Stimulated activated naive CD4-positive, alpha-beta T cell (primary cell): Measurements from ENCODE around the gene RING1.

Experiments
- DNase-seq, 6 experiments: peaks; one replicate each; lab custom pipeline; 2025; lab: John Stamatoyannopoulos, UW

RING1 gene

DNA sequence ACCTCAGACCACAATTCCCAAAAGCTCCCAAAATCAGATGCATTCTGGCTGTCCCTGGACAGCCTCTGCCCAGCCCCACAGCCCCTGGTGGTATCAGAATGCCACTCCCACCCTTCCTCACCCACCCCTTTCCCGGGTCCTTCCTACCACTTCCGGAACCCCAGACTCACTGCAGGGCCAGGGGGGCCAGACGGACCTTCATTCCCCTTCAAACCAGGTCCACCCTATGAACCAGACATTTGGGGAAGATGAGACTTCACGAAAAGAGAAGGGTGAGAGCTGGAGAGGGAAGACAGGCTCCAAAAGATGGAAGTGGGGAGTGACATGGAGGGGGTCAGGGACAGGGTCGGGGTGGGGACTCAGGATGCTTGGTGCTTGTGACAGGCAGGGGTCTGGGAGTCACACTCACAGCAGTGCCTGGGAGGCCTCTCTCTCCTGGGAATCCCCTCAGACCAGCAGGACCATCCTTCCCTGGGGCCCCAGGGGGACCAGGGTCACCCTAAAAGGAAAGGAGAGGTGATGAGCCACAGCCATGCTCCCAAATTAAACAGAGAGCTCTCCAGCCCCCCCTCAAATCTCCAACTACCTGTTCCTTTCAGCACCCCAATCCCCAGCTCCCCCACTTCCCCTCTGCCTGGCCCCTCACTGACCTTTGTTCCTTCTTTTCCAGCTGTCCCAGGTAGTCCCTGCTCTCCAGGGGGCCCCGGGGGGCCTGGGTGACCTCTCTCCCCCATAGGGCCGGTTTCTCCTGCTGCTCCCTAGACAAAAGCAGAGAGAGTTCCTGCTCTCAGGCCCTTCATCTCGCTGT is 36.2 kb upstream of the RING1 start:
- no peak for DNase-seq

DNA sequence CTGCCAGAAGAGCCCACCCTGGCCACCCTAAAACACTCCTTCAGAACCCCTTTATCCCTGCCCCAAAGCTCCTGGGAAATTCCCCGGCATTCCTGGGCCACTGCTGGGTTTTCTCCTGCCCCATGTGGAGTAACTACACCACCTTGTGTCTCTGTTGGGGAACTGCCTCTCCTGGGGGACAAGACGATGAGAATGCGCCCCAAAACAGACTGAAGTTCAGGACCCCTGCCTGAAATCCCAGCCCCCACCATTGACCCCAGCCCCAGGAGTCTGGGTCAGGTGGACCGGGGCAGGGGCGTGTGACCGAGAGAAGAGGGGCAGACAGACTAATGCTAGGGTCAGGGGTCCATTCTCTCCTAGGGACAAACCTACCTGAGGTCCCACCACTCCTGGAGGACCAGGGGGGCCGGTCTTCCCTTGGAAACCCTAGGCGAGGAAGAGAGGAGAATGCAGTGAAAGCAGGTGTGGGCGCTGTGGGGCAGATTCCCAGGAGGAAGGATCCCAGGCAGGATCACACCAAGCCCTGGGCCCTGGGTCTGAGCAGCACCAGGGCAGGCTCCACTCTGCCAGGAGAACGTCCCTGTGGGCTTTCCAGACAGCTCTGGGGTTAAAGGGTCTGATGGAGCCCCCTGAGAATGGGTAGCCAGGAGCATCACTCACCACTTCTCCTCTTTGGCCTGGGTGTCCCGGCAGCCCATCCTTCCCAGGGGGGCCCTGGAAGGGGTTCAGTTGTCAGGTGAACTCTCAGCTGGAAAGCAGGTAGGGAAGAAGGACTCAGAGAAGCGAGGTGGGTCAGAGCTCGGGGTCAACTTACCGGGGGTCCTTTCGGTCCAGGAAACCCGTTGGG is 35.4 kb upstream of the RING1 start:
- no peak for DNase-seq

DNA sequence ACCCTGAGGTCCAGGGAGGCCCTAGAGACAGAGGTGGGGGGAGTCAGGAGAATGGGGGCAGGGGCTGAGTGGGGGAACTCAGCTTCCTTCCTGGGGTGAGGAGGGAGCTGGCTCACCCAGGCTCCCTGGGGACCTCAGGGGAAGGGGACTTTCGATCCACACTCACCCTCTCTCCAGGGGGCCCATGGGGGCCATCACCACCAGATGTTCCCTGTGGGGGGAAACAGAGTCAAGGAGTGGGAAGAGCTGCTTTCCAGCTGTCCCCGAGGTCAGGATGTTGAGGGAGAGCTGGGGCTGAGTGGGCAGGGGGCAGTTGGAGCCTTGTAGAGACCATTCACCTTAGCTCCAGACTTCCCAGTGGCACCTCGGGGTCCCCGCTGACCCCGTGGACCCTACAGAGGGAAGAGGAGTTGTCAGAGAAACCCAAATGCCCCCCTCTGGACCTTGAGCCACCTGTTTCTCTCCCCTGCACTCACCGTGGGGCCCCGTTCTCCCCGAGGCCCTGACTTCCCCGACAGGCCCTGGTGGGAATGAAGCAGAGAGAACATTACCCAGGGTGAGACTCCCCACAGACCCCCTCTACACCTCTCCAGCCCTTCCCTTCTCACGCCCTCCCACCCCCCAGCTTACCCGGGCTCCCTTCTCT is 34.6 kb upstream of the RING1 start:
- no peak for DNase-seq

DNA sequence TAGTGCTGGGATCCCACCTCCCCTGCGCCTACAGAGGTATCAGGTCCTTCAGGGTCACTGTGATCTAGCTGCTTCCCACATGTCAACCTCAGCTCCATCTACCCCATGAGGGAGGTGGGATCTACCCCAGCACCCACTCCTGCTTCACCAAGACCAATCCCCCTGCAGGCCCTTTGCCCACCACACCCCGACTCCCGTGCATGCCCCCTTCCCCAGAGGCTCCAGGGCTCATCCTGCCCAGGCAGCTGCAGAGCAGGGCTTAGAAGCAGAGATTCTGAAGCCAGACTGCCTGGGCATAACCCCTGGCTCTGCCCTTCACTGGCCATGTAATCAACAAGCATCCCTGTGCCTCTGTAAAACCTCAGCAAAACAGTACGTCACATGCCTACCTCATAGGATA is 33.5 kb upstream of the RING1 start:
- DNase-seq: no peak

DNA sequence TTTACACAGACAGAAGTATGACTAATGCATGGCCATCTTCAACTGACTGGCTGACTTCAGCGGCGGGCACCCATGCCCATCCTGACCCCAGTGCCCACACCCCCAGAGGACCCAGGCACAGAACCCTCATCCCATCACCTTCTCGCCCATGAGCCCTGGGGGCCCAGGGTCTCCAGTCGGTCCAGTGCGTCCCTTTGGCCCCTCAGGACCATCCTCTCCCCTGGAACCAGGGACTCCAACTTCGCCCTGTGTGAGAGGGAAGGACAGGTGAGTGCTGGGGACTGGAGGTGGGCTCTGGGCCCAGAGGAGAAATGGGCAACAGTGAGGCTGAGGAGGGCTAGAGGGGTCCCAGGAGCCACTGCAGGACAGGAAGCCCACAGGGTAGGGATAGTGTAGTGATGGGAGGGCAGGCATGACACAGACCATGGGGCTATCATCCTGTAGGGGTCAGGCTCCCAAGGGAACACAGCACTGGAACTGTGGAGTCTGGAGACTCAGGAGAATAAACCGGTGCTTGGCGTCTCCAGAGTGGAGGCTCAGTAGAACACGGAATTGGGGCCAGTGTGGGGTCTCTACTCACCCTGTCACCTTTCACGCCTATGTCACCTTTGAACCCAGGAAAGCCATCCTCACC is 32.7 kb upstream of the RING1 start:
- DNase-seq: no peak

DNA sequence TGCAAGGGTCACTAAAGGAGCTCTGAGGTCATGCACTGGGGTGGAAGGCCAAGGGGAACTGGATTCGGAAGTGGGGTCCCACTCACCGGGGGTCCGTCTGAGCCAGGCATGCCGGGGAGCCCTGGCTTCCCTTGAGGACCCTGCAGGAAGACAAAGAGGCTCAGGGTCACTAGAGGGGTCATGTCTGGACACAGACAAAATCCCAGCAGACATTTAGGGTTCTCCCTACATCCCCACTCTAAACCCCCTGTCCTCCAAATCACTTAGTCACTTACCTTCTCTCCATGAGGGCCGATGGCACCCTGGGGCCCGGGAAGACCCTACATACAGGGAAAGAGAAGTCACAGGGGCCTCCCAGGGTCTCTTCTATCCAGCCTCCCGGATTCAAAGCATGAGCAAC is 31.4 kb upstream of the RING1 start:
- DNase-seq: no peak

DNA sequence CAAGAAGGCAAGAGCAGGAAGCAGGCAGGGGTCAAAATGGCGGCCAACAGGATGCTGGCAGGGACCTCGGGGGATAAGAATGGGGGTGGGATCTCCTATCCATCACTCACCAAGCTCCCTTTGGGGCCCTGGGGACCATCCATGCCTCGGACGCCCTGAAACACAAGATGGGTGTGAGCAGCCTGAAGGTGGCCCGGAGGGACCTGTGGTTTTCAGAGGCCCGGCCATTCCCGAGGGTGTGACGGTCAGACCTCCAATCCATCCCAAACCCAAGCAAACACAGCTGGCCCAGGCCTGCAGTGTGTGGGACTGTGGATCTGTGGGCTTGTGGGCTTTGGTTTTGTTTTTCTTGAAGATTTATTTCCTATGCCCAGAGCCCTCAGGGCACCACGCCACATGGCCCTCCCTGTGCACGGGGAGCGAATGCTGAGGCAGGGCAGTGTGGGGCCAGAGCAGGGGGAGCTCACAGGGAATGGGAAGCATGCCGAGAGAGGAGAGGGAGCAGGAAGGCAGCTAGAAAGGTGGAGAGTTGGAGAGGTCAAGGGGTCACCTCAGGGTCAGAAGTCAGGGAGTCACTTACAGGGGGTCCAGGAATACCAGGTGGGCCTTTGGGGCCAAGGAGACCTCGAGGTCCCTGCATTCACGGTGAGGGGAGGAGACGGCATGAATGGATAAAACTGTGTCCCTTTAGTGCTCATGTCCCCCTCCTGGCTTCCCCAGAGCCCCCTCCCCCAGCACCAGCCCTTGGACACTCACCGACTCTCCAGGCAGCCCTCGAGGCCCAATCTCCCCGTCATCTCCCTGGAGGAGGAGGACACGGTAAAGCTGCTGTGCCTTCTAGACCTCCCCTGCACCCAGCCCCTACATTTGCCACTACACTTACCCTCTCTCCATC is 30.5 kb upstream of the RING1 start:
- DNase-seq: no peak

DNA sequence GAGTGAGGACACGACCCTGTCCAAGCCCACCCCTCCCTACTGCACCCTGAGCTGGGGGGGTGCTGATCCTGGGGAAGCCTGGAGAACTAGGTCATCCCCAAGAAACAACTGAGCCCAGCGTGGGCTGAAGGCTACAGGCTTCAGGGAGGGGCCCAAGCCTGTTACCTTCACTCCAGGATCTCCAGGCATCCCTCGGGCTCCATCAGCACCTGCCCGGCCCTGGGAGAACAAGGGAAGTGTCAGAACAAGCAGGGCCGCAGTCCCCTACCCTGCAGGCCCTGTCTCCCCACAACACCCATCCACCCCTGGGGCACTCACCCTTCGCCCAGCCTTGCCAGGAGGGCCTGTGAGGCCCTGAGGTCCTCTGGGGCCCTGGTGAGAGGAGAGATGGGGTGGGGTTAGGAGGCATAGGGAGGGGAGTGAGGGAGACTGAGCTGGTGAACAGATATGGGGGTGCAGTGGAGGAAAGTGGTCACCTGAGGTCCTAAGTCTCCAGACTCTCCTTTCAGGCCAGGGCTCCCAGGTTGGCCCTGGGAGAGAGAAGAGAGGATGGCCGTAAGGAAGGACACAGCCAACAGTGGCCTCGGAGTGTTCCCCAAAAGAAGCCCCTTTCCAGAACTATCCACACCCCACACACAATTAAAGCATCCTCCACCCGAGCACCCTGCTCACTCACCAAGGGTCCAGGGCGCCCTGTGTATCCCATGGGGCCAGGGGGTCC is 29.4 kb upstream of the RING1 start:
- DNase-seq: no peak

DNA sequence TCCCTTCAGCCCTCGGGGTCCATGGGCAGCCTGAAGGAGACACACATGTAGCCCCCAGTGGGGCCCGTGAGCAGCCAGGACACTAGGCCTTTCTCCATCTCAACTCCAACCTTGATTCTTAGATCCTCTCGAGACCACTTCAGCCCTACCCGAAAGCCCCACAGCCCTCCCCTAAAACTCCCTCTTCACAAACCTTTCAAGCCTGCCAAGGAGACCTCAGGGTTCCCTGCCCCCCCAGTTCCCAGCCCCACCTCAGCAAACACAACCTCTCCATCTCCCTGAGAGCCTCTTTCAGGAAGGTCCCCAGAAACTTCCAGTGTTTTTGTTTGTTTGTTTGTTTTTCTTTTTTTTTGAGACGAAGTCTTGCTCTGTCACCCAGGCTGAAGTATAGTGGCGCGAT is 27.2 kb upstream of the RING1 start:
- DNase-seq: no peak

DNA sequence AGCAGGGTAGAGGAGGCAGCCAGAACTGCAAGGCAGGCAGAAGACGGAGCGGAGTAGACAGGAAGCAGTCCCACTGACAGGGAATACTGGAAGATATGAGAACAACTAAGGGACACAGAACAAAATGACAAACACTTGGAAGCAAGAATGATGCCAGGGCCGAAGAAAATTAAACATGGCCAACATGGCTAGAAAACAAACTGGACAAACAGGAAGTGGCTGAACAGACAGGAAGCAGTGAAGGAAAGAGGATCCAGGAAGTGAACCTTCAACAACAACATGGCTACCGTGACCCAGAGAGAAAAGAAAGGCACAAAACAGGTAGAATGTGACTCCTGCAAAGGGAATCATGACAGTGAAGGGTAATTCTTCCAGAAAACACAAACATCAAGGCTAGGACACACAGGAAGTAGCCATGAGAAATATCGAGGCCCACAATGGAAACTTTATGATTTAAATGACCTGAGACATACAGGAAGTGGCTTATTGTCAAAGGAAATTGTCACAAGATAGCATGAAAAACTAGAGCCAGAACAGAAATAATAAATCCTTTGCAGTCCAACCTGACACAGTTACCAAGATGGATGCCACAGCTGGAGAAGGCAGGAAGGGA is 25.1 kb upstream of the RING1 start:
- peak in 2 of 6 experiments; percentile 28 to 30 for DNase-seq

DNA sequence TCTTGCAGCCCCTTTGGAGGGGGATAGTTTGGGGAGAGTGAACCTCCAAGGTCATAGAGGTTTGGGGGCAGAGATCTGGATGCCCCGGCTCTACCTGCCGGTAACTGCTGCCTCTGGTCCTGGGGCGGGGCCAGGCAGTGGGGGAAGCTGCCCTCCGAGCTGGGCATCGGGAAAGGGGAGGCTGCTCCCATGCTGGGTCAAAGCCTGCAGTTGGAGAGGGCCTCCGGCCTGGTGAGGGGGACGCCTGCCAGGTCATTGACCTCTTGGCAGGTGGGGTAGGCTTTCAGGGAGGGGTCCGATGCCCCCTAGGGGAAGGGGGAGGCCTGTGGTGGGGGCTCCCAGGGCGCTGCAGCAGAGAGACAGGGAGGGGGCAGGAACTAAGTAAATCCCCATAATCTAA is 23.1 kb upstream of the RING1 start:
- DNase-seq: no peak

DNA sequence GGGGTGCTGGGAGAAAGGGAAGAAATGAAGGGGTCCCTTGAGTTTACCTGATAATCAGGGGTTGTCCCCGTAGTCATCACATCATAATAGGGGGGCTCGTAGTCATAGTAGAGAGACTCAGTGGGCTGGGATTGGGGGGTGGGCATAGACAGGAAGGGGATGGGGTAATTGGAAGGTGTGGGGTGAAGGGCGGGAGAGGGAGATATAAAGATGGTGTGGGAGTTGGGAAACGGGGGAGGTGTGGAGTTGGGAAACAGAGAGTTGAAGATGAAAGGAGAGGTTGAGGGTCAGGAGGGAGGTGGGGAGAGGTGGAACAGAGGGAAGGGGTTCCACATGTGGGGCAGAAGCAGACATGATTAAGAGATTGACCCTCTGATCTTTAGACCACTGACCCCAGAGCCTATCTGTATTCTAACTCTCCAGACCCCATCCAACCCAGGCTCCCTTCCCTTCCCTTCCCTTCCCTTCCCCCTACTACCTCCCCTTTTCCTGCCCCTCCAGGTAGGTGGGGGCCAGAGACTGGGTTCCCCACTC is 22.6 kb upstream of the RING1 start:
- no peak for DNase-seq

DNA sequence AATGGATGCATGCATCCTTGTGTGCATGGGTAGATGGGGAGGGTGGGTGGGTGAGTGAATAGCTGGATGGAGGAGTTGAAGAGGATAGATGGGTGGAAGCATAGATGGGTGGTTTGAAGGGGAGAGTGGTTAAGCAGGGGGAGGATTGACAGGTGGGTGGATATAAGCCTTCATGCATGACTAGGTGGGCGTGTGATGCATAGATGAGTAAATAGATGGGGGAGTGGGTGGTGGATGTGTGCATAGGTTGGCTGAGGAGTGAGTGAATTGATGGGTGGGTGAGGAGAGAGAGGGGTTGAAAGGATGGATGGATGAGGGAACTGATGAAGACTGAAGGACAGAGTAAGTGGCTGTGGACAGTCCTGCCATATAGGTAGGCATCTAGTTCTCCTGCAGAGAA is 20.5 kb upstream of the RING1 start:
- DNase-seq: no peak

DNA sequence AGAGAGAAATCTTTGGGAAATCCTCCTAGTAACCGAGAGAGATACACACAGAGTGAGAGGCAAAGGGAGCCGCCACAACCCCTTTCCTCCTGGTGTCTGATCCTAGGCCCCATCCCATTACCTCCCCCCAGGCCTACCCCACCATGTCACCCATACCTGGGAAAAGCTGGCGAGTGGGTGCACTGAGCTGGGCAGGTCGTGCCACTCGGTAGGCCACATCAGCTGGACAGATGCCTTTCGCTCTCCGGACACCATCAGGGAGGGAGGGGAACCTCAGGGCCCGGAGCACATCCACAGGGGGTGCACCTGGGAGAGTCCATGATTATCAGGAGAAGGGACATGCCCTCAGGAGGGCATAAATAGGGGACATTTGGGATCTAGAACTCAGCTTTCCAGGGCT is 19.1 kb upstream of the RING1 start:
- DNase-seq: no peak

DNA sequence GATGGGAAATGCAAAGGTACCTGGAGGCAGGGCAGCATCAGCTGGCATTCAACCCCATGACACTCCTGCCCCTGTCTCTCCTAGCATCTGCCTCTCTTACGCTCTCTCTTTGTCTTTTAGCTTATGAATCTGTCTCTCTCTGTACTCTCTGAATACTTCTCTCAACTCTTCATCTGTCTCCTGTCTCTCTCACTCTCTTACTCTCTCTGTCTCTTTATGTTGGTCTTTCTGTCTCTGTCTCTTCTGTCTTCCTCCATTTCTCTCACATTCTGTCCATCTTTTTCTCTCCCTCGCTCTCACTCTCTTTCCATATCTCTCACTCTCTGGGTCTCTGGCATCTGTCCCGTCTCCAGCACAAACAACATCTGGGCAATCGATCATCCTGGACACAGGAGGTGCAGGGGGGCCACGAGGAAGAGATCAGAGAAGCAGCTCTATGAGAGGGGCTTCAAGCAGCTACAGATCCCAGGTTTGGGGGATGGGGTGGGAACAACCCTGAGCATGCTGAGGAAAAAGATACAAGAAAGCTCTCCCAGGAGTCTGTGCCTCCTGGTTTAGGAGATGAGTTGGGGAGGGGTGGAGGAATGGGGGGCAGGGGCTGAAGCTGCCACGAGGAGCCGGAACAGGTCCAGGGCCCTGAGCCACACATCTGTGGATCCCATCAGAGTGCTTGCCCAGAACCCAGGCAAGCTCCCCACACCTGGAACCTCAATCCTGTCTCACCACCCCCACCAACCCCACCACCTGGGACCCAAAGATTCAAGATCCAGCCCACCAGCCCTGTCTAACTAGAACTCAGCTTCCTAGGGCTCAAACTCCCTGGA is 18.5 kb upstream of the RING1 start:
- DNase-seq: no peak

DNA sequence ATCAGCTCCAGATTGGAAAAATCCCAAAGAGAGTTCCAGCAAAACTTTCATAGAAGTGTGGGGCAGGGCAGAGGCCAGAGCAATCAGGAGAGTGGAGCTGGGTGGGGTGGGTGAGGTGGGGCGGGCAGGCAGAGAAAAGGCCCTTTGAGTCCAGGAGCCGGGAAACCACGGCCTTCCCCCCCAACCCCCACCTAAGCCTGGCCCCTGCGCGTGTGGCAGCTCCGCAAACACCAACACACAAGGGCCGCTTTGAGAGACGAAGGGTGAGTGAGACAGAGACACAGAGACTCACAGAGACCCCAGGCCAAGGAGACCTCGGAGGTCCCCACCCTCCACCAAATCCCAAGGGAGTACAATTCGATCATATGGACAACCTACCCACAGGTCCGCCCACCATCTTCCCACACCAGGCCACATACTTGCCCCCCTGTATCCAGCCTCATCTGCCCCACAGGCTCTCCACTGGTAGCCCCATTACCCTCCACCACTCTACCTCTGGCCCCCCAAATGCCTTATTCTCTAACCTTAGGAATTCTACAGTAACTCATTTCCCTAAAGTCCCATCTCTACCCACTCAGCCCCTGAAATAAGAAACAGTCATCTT is 17.7 kb upstream of the RING1 start:
- no peak for DNase-seq

DNA sequence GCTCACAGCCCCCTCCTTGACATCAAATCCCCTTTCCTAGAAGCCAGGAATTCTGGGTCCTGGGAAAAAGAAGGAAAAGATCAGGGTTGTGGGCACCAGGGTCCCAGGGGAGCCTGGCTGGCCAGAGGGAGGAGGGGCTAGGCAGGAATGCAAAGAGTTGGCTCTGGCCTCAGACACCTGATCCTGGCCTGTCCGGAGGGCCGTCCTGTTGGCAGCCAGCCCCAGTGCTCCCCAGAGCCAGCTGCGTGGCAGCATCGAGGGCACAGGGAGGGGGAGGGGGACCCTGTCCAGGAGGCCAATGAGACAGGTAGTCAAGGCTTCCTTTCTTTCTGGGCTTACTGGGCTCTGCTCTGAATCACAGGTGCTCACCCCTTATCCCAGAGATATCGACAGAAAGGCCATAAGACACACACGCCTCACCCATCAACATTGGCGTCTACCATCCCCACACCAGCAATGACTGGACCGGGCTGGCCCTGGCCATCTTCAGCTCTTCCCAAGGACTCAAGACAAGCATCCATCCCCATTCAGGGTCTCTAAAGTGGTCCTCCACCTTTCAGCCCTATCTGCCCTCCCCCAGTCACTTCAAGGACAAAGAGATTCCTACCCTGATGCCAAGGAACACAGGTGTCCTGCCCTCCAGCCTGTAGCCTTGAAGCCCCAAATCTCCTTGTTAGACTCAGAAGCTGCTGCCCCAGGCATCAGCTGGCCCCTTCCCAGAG is 16.8 kb upstream of the RING1 start:
- no peak for DNase-seq

DNA sequence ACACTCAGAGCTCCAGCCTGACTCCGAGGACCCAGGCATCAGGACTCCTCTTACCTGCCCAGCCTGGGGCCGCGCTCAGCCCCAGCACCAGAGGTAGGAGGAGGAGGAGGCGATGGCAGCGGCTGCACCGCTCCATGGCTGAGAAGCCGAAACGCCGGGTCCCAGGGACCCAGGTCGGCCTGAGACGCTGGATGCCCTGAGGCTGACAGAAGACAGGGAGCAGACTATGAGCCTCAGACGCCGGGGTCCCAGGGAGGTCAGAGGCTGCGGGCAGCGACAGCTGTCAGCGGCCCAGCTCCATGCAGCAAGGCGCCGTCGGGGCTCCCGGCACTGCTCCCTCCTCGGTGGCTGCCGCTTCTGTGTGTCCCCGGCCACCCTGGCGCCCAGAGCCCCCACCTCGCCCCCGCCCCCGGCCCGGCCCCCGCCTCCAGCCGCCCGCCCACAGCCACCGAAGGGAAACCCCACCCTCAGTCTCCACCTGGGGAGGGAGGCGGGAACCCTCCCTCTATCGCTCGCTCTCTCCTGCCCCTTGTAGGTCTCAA is 16.1 kb upstream of the RING1 start, which contains the start of gene COL11A2:
Gene COL11A2 (minus strand): TSS at position 363 of the 542 bp plus-strand sequence. CDS start 227 bp downstream, at position 136.
- peak in 4 of 6 experiments; percentile 25 to 38 (median 32) for DNase-seq
